H9 (cell line): ENCODE data around the gene BAX. TPM values are rescaled to one million over a fixed set of nuclear protein-coding genes. Genes with fewer than 3 reads are reported as not detected.

Experiments used
- DNase-seq: peaks from one replicate; pipeline ENCODE4 v3.0.0-alpha.2; 2017
- H2AFZ ChIP-seq: one replicate; pipeline ENCODE4 v1.6.1; 2013; ENCODE audit warnings: mild to moderate bottlenecking, low read length, control low read depth, moderate library complexity
- H2AK5ac ChIP-seq: 2 replicates; pipeline ENCODE4 v1.6.1; 2013; ENCODE audit warnings: low read length, control low read depth, mixed read lengths; ENCODE audit not compliant: insufficient read length
- H2BK120ac ChIP-seq: one replicate; pipeline ENCODE4 v1.6.1; 2013; ENCODE audit warnings: low read depth, mild to moderate bottlenecking, low read length, control low read depth, inconsistent platforms; ENCODE audit not compliant: poor library complexity, severe bottlenecking
- H2BK12ac ChIP-seq: 2 replicates; pipeline ENCODE4 v1.6.1; 2013; ENCODE audit warnings: low read length, control low read depth, mixed read lengths, low read depth; ENCODE audit not compliant: insufficient read length
- H2BK15ac ChIP-seq: 2 replicates; pipeline ENCODE4 v1.6.1; 2013; ENCODE audit warnings: low read depth, low read length, control low read depth
- H2BK20ac ChIP-seq: one replicate; pipeline ENCODE4 v1.6.1; 2013; ENCODE audit warnings: low read depth, mild to moderate bottlenecking, low read length, control low read depth, inconsistent platforms; ENCODE audit not compliant: poor library complexity, severe bottlenecking
- H2BK5ac ChIP-seq: 2 replicates; pipeline ENCODE4 v1.6.1; 2013; ENCODE audit warnings: low read length, control low read depth, mixed read lengths; ENCODE audit not compliant: insufficient read length
- H3K14ac ChIP-seq: 2 replicates; pipeline ENCODE4 v1.6.1; 2013; ENCODE audit warnings: low read length, control low read depth; ENCODE audit not compliant: insufficient read depth
- H3K18ac ChIP-seq: 2 replicates; pipeline ENCODE4 v1.6.1; 2013; ENCODE audit warnings: low read depth, mild to moderate bottlenecking, mixed read lengths, low read length, control low read depth; ENCODE audit not compliant: insufficient read length
- H3K23ac ChIP-seq: 2 replicates; pipeline ENCODE4 v1.6.1; 2013; ENCODE audit warnings: low read length, control low read depth, mixed read lengths, low read depth; ENCODE audit not compliant: insufficient read length
- H3K23me2 ChIP-seq: 2 replicates; pipeline ENCODE4 v1.6.1; 2013; ENCODE audit warnings: low read depth, mild to moderate bottlenecking, mixed read lengths, low read length, control low read depth; ENCODE audit not compliant: insufficient read length, poor library complexity, severe bottlenecking
- H3K27ac ChIP-seq: 2 replicates; pipeline ENCODE4 v1.5.1; 2013; ENCODE audit warnings: low read length, control low read depth, mixed read lengths, low read depth; ENCODE audit not compliant: insufficient read length
- H3K27me3 ChIP-seq: 2 replicates; pipeline ENCODE4 v1.6.1; 2013; ENCODE audit warnings: low read length, control low read depth, inconsistent platforms; ENCODE audit not compliant: insufficient read depth
- H3K4ac ChIP-seq: 2 replicates; pipeline ENCODE4 v1.6.1; 2013; ENCODE audit warnings: low read depth, mild to moderate bottlenecking, control low read depth, inconsistent platforms, low read length, moderate library complexity
- H3K4me1 ChIP-seq: 2 replicates; pipeline ENCODE4 v1.6.1; 2013; ENCODE audit warnings: low read length, control low read depth, inconsistent platforms; ENCODE audit not compliant: insufficient read depth
- H3K4me2 ChIP-seq: 2 replicates; pipeline ENCODE4 v1.6.1; 2013; ENCODE audit warnings: low read length, control low read depth, mixed read lengths; ENCODE audit not compliant: insufficient read length, insufficient read depth
- H3K56ac ChIP-seq: 2 replicates; pipeline ENCODE4 v1.6.1; 2013; ENCODE audit warnings: low read depth, mild to moderate bottlenecking, mixed read lengths, low read length, control low read depth; ENCODE audit not compliant: insufficient read length
- H3K79me1 ChIP-seq: 2 replicates; pipeline ENCODE4 v1.6.1; 2013; ENCODE audit warnings: low read depth, mild to moderate bottlenecking, moderate library complexity, low read length, control low read depth, inconsistent platforms; ENCODE audit not compliant: insufficient read depth, poor library complexity, severe bottlenecking
- H3K79me2 ChIP-seq: 2 replicates; pipeline ENCODE4 v1.6.1; 2013; ENCODE audit warnings: low read length, control low read depth, inconsistent platforms; ENCODE audit not compliant: insufficient read depth
- H3K9ac ChIP-seq: 2 replicates; pipeline ENCODE4 v1.6.1; 2013; ENCODE audit warnings: low read length, control low read depth, mixed read lengths; ENCODE audit not compliant: insufficient read length; ENCODE audit errors: extremely low read depth
- H3K9me3 ChIP-seq: one replicate; pipeline ENCODE4 v1.6.1; 2013; ENCODE audit warnings: low read depth, low read length, inconsistent platforms; ENCODE audit not compliant: control insufficient read depth
- H3T11ph ChIP-seq: one replicate; pipeline ENCODE4 v1.6.1; 2013; ENCODE audit warnings: mild to moderate bottlenecking, low read length, control low read depth, inconsistent platforms
- H4K20me1 ChIP-seq: one replicate; pipeline ENCODE4 v1.6.1; 2013; ENCODE audit not compliant: control insufficient read depth, insufficient read length, insufficient read depth
- H4K5ac ChIP-seq: 2 replicates; pipeline ENCODE4 v1.6.1; 2013; ENCODE audit warnings: low read depth, mild to moderate bottlenecking, mixed read lengths, low read length, control low read depth; ENCODE audit not compliant: insufficient read length
- H4K8ac ChIP-seq: replicated peaks from 2 replicates; pipeline ENCODE4 v1.6.1; 2013; ENCODE audit warnings: low read length, control low read depth, mixed read lengths, low read depth; ENCODE audit not compliant: insufficient read length
- H4K91ac ChIP-seq: 2 replicates; pipeline ENCODE4 v1.6.1; 2013; ENCODE audit warnings: low read depth, mild to moderate bottlenecking, moderate library complexity, mixed read lengths, low read length, control low read depth; ENCODE audit not compliant: insufficient read length
- H3K27ac Mint-ChIP-seq, 3 experiments: 2 replicates in 2 of 3; 3 replicates in 1 of 3; pipeline ENCODE4 v1.8.0; 2020 to 2021; ENCODE audit warnings: mixed read lengths in 3 of 3, mild to moderate bottlenecking in 1 of 3, moderate library complexity in 1 of 3
- H3K27me3 Mint-ChIP-seq: 2 replicates; pipeline ENCODE4 v1.8.0; 2021; ENCODE audit warnings: low read depth, mild to moderate bottlenecking, moderate library complexity, mixed read lengths
- H3K36me3 Mint-ChIP-seq, 3 experiments: 2 replicates in 2 of 3; 3 replicates in 1 of 3; pipeline ENCODE4 v1.8.0; 2020 to 2021; ENCODE audit warnings: low read depth in 3 of 3, mixed read lengths in 3 of 3; ENCODE audit not compliant: insufficient read depth in 1 of 3
- H3K4me1 Mint-ChIP-seq, 2 experiments: 2 replicates each; pipeline ENCODE4 v1.8.0; 2020; ENCODE audit warnings: mixed read lengths in 2 of 2
- H3K4me3 Mint-ChIP-seq, 2 experiments: 2 replicates in 1 of 2; 3 replicates in 1 of 2; pipeline ENCODE4 v1.8.0; 2020 to 2021; ENCODE audit warnings: mild to moderate bottlenecking in 2 of 2, mixed read lengths in 2 of 2, moderate library complexity in 1 of 2
- H3K9me3 Mint-ChIP-seq, 2 experiments: 2 replicates in 1 of 2; 3 replicates in 1 of 2; pipeline ENCODE4 v1.8.0; 2020; ENCODE audit warnings: mild to moderate bottlenecking in 2 of 2, mixed read lengths in 2 of 2, moderate library complexity in 1 of 2
- CTCF ChIP-seq: fragments of 200-600 bp; sonication (generic); conservative IDR thresholded peaks from 3 replicates; pipeline ENCODE4 v1.8.0; 2021; ENCODE audit warnings: antibody characterized with exemption, mild to moderate bottlenecking
- WGBS: extraction: QIAGEN DNeasy Blood & Tissue Kit; methylation state at CpG from one replicate; pipeline ENCODE4 v1.1.7; 2013; ENCODE audit warnings: missing lambda C conversion rate, low lambda C conversion rate, mixed read lengths; ENCODE audit not compliant: insufficient read length; ENCODE audit errors: extremely low coverage; 5-methylcytosine and 5-hydroxymethylcytosine counted together
- total RNA-seq: library from RNA; stranded (reverse); gene quantifications from 2 replicates; pipeline ENCODE4 v1.2.1, GENCODE V29; 2021

BAX gene
- total RNA-seq, 1 experiment from 2014 or later = 310 TPM

- H2BK120ac ChIP-seq = no peak overlapping the region
- H3K4me2 ChIP-seq = peak overlapping the region; percentile 80
- no peak overlapping the region for H2BK20ac ChIP-seq
- H2BK15ac ChIP-seq = no peak overlapping the region
- Mint-ChIP-seq H3K4me3 (peak overlapping the region; percentile 93 to 95), H3K27me3 (no peaks in the 10 kb centered on the region), H3K9me3 (no peaks in the 10 kb centered on the region), H3K4me1 (peaks cover 31 to 36% of the 10 kb centered on the region in 2 experiments), H3K36me3 (peaks cover 15 to 30% (median 30%) of the 10 kb centered on the region in 3 experiments), H3K27ac (peak overlapping the region; percentile 5 to 98 (median 73); a peak in 6 of 7 replicates)
- no peak overlapping the region for H3K4ac ChIP-seq
- H4K8ac ChIP-seq = no peak overlapping the region
- no peak overlapping the region for H2AFZ ChIP-seq
- H3K9me3 ChIP-seq = no peaks in the 10 kb centered on the region
- H2BK5ac ChIP-seq = no peak overlapping the region
- no peaks in the 10 kb centered on the region for H4K20me1 ChIP-seq
- DNase-seq = peak; percentile 34
- no peak overlapping the region for H3K23ac ChIP-seq
- peaks cover 9% of the 10 kb centered on the region; the same call in 1 of the 2 replicates for H3K79me2 ChIP-seq
- H3K18ac ChIP-seq = peak overlapping the region; percentile 21
- H4K91ac ChIP-seq = no peak overlapping the region
- H3K56ac ChIP-seq = no peak overlapping the region
- H3K23me2 ChIP-seq = peaks cover 8% of the 10 kb centered on the region
- peak overlapping the region; percentile 82 for H3K14ac ChIP-seq
- no peak for TF ChIP-seq CTCF
- no peak overlapping the region for H3T11ph ChIP-seq
- no CpG with 5 or more reads among the region's 20 CpGs for whole genome bisulfite sequencing
- H3K27me3 ChIP-seq = no peaks in the 10 kb centered on the region
- peak overlapping the region; percentile 69 for H3K9ac ChIP-seq
- no peaks in the 10 kb centered on the region for H3K79me1 ChIP-seq
- no peaks in the 10 kb centered on the region; the same call in 1 of the 2 replicates for H3K4me1 ChIP-seq
- H2AK5ac ChIP-seq = no peak overlapping the region
- H3K27ac ChIP-seq = no peak overlapping the region
- no peak overlapping the region for H4K5ac ChIP-seq
- H2BK12ac ChIP-seq = no peak overlapping the region
Measured at GRCh38 chr19:48992581-48993174, 38.0 kb downstream of the BAX start.
